Thyroid gland (tissue), 4 donors: ENCODE data around the gene EPC1. TPM values are rescaled to one million over a fixed set of nuclear protein-coding genes. Genes with fewer than 3 reads are reported as not detected.
"Not testable (repeated sequence)": the region's sequence is repeated elsewhere in the genome, so short reads cannot be mapped to it uniquely, and the experiment has no call there.

ENCODE experiments used
- DNase-seq, 2 donors: peaks; one replicate each; pipeline ENCODE4 v3.0.0-alpha.2; 2019
- H3K27ac ChIP-seq, 3 donors: fragments of 200-600 bp; sonication (generic); 1 replicate in 2 of 3; 2 replicates in 1 of 3; pipeline ENCODE4 v1.5.1; 2016 to 2019; ENCODE audit warnings: mild to moderate bottlenecking in 1 of 3, moderate library complexity in 1 of 3
- H3K27me3 ChIP-seq: fragments of 200-600 bp; sonication (generic); one replicate; pipeline ENCODE4 v1.5.1; 2019
- H3K36me3 ChIP-seq, 2 donors: fragments of 200-600 bp; sonication (generic); one replicate each; pipeline ENCODE4 v1.5.1; 2016 to 2019
- H3K4me1 ChIP-seq, 2 donors: fragments of 200-600 bp; sonication (generic); one replicate each; pipeline ENCODE4 v1.5.1; 2017 to 2019
- H3K4me3 ChIP-seq, 3 donors: fragments of 200-600 bp; sonication (generic); replicated peaks in 1 of 3; 1 replicate in 2 of 3; 2 replicates in 1 of 3; pipeline ENCODE4 v1.5.1; 2016; ENCODE audit warnings: mild to moderate bottlenecking in 1 of 3
- H3K9me3 ChIP-seq: fragments of 200-600 bp; sonication (generic); one replicate; pipeline ENCODE4 v1.5.1; 2017
- CTCF ChIP-seq, 6 experiments: fragments of 200-600 bp in 3 of 6; fragments of 450-650 bp in 3 of 6; sonication (generic) in 3 of 6; IDR thresholded peaks; one replicate each; pipeline ENCODE4 v1.5.1; 2016 to 2019; ENCODE audit warnings: antibody characterized with exemption in 6 of 6, mild to moderate bottlenecking in 2 of 6, inconsistent platforms in 1 of 6, moderate library complexity in 1 of 6
- POLR2A ChIP-seq, 2 donors: fragments of 450-650 bp; IDR thresholded peaks; one replicate each; pipeline ENCODE4 v1.6.1; 2017; ENCODE audit warnings: antibody characterized with exemption in 2 of 2, mild to moderate bottlenecking in 2 of 2, moderate library complexity in 1 of 2
- WGBS, 2 donors: methylation state at CpG; one replicate each; pipeline ENCODE4 v1.1.5; 2017; 5-methylcytosine and 5-hydroxymethylcytosine counted together
- intact Hi-C: fragments of 100-400 bp; cut with DNase I; formaldehyde crosslinking; loops from one replicate; pipeline ENCODE4 v1.15.1; 2023
- total RNA-seq, 4 donors: library from RNA; depleted of rRNA; stranded (reverse); fragments of >200 nt; gene quantifications; one replicate each; pipeline ENCODE4 v1.2.3, GENCODE V29; 2016

The EPC1 gene
- total RNA-seq, 4 donors from 2014 or later = 60.0 to 83.4 (median 69.0) TPM

GRCh38 chr10:32256613-32257437 lies 90.1 kb downstream of the EPC1 start:
- TF ChIP-seq POLR2A (IDR thresholded peaks at IDR 0.05) = no peak
- peak; percentile 77 to 88 (median 86) for TF ChIP-seq CTCF (IDR thresholded peaks at IDR 0.05)
- intact Hi-C loops = loop anchor here (5.0 kb wide), 1 partner anchor 110 kb away; no protein-coding TSS in a partner anchor
- Histone ChIP-seq H3K36me3 (no peaks in the 10 kb centered on the region), H3K27ac (no peak overlapping the region), H3K4me1 (no peaks in the 10 kb centered on the region), H3K9me3 (no peaks in the 10 kb centered on the region), H3K4me3 (no peak overlapping the region), H3K27me3 (no peaks in the 10 kb centered on the region)
- WGBS, 2 donors = 32 to 33% methylated on average over 12 of the region's 12 CpGs
- peak; percentile 55 to 66 for DNase-seq

- Histone ChIP-seq H3K4me1 (no peaks in the 10 kb centered on the region), H3K4me3 (no peak overlapping the region), H3K36me3 (no peaks in the 10 kb centered on the region), H3K27me3 (no peaks in the 10 kb centered on the region), H3K9me3 (no peaks in the 10 kb centered on the region), H3K27ac (no peak overlapping the region)
- no peak for DNase-seq
- no peak for TF ChIP-seq POLR2A (IDR thresholded peaks at IDR 0.05)
- no peak for TF ChIP-seq CTCF (IDR thresholded peaks at IDR 0.05)
- 85 to 94% methylated on average over 1 to 2 of the region's 2 CpGs for WGBS, 2 donors
- intact Hi-C loops = no loop called here
Observed at GRCh38 chr10:32253821-32254220, 93.1 kb downstream of the EPC1 start.

GRCh38 chr10:32253276-32253675 lies 93.7 kb downstream of the EPC1 start:
- Histone ChIP-seq H3K27ac (no peak overlapping the region), H3K4me3 (no peak overlapping the region), H3K9me3 (no peaks in the 10 kb centered on the region), H3K36me3 (no peaks in the 10 kb centered on the region), H3K4me1 (no peaks in the 10 kb centered on the region), H3K27me3 (no peaks in the 10 kb centered on the region)
- no peak for DNase-seq
- TF ChIP-seq POLR2A (IDR thresholded peaks at IDR 0.05) (no peak), CTCF (IDR thresholded peaks at IDR 0.05) (no peak)
- 83 to 93% methylated on average over 4 of the region's 4 CpGs for WGBS, 2 donors
- intact Hi-C loops = no loop called here

GRCh38 chr10:32250489-32250888 lies 96.5 kb downstream of the EPC1 start:
- intact Hi-C loops, H3K9me3 ChIP-seq: not testable (repeated sequence)
- 67 to 71% methylated on average over 3 of the region's 3 CpGs for WGBS, 2 donors

GRCh38 chr10:32246685-32247084 lies 100.3 kb downstream of the EPC1 start:
- no peak for DNase-seq
- H3K4me1 ChIP-seq = no peaks in the 10 kb centered on the region
- TF ChIP-seq CTCF (IDR thresholded peaks at IDR 0.05) = no peak
- H3K27ac ChIP-seq = no peak overlapping the region
- H3K4me3 ChIP-seq = no peak overlapping the region
- no peaks in the 10 kb centered on the region for H3K9me3 ChIP-seq
- H3K36me3 ChIP-seq = no peaks in the 10 kb centered on the region
- no peaks in the 10 kb centered on the region for H3K27me3 ChIP-seq
- intact Hi-C loops = no loop called here
- 87 to 88% methylated on average over 3 of the region's 3 CpGs for WGBS, 2 donors

More at GRCh38 chr10:32250489-32250888, 96.5 kb downstream of the EPC1 start:
- H3K36me3 ChIP-seq, H3K4me3 ChIP-seq, DNase-seq, H3K27me3 ChIP-seq, H3K27ac ChIP-seq, H3K4me1 ChIP-seq: not testable (repeated sequence)
